Measurements from ENCODE around the gene PIGU. TPM values are rescaled to one million over a fixed set of nuclear protein-coding genes. Genes with fewer than 3 reads are reported as not detected.
"Not testable (repeated sequence)": the region's sequence is repeated elsewhere in the genome, so short reads cannot be mapped to it uniquely, and the experiment has no call there.

Gene PIGU
- total RNA-seq, 1 experiment from 2014 or later = 25.0 TPM

DNA sequence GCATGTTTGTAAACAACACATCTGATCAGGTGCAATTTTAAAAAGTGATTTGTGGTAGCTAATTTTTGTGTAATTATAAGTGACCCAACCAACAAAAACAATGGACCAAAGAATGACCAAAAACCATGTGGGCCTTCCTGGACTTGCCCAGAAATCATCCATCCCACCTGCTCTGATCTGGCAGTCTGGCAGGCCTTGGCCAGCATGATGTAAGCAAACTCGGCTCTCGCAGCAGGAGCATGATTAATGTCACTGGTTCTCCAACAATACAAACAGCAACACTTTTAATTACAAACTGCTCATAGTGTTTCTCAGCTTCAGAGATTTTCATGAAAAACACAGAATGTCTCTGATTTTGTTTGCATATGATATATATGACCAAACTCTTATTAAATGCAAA lies 43.4 kb upstream of the PIGU start:
- no peak overlapping the region for H3K4me2 ChIP-seq
- DNase-seq = no peak
- TF ChIP-seq, protein P1, sequence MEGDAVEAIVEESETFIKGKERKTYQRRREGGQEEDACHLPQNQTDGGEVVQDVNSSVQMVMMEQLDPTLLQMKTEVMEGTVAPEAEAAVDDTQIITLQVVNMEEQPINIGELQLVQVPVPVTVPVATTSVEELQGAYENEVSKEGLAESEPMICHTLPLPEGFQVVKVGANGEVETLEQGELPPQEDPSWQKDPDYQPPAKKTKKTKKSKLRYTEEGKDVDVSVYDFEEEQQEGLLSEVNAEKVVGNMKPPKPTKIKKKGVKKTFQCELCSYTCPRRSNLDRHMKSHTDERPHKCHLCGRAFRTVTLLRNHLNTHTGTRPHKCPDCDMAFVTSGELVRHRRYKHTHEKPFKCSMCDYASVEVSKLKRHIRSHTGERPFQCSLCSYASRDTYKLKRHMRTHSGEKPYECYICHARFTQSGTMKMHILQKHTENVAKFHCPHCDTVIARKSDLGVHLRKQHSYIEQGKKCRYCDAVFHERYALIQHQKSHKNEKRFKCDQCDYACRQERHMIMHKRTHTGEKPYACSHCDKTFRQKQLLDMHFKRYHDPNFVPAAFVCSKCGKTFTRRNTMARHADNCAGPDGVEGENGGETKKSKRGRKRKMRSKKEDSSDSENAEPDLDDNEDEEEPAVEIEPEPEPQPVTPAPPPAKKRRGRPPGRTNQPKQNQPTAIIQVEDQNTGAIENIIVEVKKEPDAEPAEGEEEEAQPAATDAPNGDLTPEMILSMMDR (conservative IDR thresholded peaks at IDR 0.05) = no peak
- TF ChIP-seq EZH2 (IDR thresholded peaks at IDR 0.05; ENCODE audit: low read depth) = no peak
- no peaks in the 10 kb centered on the region for H3K9me2 ChIP-seq (ENCODE audit: insufficient read depth)
- H3K4me1 ChIP-seq (replicated peaks; ENCODE audit: insufficient read depth) = no peaks in the 10 kb centered on the region
- no peak overlapping the region for H2AFZ ChIP-seq
- ChIA-PET POLR2A (ENCODE audit: unreplicated experiment) (no interaction called here), CTCF (interaction anchor here (0.5 kb wide), 1 partner anchor 75 kb away, joined by 5 read pairs; no protein-coding TSS in a partner anchor)
- no TSS peak for BruUV-seq (replicated peaks)
- H3K9me3 ChIP-seq (ENCODE audit: insufficient read depth, low read depth) = no peaks in the 10 kb centered on the region
- H3K4me3 ChIP-seq = no peak overlapping the region
- H4K20me1 ChIP-seq (ENCODE audit: insufficient read depth) = no peaks in the 10 kb centered on the region
- H3K27me3 ChIP-seq (ENCODE audit: insufficient read depth, low read depth) = no peaks in the 10 kb centered on the region
- no peak overlapping the region for H3K27ac ChIP-seq
- H3K36me3 ChIP-seq (ENCODE audit: low read depth) = peaks cover 7% of the 10 kb centered on the region; the same call in 1 of the 2 replicates
- H3F3A ChIP-seq (ENCODE audit: insufficient read depth, low read depth) = peaks cover 3% of the 10 kb centered on the region; the same call in 1 of the 2 replicates
- intact Hi-C loops (cut with micrococcal nuclease; ENCODE audit: unreplicated experiment) = no loop called here
- H3K79me2 ChIP-seq (ENCODE audit: low read depth) = no peaks in the 10 kb centered on the region

DNA sequence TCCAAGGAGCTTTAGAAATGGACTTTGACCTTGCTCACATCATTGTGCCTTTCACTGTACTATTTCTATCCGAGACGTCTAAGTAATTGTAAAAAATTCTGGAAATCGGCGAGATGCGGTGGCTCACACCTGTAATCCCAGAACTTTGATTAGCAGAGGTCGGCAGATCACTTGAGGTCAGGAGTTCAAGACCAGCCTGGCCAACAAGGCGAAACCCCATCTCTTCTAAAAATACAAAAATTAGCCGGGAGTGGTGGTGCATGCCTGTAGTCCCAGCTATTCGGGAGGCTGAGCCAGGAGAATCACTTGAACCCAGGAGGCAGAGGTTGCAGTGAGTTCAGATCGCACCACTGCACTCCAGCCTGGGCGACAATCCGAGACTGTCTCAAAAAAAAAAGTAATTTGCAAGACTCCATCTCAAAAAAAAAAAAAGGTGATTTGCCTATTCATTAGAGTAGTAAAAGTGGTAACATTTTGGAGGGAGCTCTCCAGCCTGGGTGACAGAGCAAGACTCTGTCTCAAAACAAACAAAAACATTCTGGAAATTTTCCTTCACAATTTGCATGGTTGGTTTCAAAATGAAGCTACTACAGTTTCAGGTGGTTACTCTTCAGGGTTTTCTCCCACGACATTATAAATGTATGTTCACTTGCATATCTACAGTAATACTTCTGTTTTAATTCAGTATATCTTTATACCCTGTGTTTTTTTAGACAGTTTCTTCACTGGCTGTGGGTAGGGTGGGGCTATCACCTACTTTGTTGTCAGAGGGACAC lies 42.5 kb upstream of the PIGU start:
- BruUV-seq (replicated peaks); H3F3A ChIP-seq (ENCODE audit: insufficient read depth, low read depth); H2AFZ ChIP-seq; H3K9me3 ChIP-seq (ENCODE audit: insufficient read depth, low read depth); H3K4me3 ChIP-seq; H4K20me1 ChIP-seq (ENCODE audit: insufficient read depth); H3K4me1 ChIP-seq (replicated peaks; ENCODE audit: insufficient read depth); intact Hi-C loops (cut with micrococcal nuclease; ENCODE audit: unreplicated experiment); H3K27ac ChIP-seq; H3K4me2 ChIP-seq; CTCF ChIA-PET; H3K27me3 ChIP-seq (ENCODE audit: insufficient read depth, low read depth); DNase-seq; H3K36me3 ChIP-seq (ENCODE audit: low read depth); H3K79me2 ChIP-seq (ENCODE audit: low read depth); H3K9me2 ChIP-seq (ENCODE audit: insufficient read depth): not testable (repeated sequence)
- POLR2A ChIA-PET (ENCODE audit: unreplicated experiment) = interaction anchor here (0.7 kb wide), 1 partner anchor 79 kb away, joined by 7 read pairs; no protein-coding TSS in a partner anchor

DNA sequence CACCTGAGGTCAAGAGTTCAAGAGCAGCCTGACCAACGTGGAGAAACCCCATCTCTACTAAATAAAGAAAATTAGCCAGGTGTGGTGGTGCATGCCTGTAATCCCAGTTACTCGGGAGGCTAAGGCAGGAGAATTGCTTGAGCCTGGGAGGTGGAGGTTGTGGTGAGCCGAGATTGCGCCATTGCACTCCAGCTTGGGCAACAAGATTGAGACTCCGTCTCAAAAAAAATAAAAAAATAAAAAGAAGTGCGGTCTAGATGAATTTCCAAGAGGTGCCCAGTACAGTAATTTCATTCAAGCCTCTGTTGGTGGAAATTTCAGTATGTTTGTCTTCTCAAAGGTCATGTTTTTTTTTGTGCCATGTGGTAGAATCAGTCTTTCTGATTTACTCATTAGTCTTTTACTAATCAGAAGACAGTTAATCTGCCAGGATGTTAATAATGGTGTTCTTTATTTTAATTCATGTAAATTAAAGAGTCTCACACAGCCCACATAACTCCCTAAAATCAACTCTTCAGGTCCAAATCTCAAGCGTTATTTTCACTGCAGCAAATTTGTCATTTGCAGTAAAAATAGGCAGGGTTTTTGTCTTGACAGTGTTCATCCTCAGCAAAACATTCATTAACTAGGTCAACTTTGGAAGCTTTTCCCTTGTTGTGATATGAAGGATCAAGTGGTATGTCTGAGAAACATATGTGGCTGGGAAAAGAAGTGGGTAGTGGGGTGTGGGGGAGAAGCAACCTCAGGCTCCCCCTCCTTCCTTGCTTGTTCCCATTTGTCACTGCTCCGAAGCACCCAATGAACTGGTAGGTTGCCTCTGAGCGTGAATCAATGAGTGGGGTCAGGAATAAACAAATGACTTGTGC lies 40.6 kb upstream of the PIGU start:
- intact Hi-C loops (cut with micrococcal nuclease; ENCODE audit: unreplicated experiment) = no loop called here
- Histone ChIP-seq H3K4me1 (replicated peaks; ENCODE audit: insufficient read depth) (peaks cover 22% of the 10 kb centered on the region), H3K4me3 (no peak overlapping the region), H3K9me3 (ENCODE audit: insufficient read depth, low read depth) (no peaks in the 10 kb centered on the region), H2AFZ (no peak overlapping the region), H3K4me2 (no peak overlapping the region), H3F3A (ENCODE audit: insufficient read depth, low read depth) (peaks cover 25% of the 10 kb centered on the region), H3K36me3 (ENCODE audit: low read depth) (peaks cover 13% of the 10 kb centered on the region), H3K27ac (no peak overlapping the region), H4K20me1 (ENCODE audit: insufficient read depth) (peaks cover 8% of the 10 kb centered on the region), H3K79me2 (ENCODE audit: low read depth) (no peaks in the 10 kb centered on the region), H3K27me3 (ENCODE audit: insufficient read depth, low read depth) (no peaks in the 10 kb centered on the region), H3K9me2 (ENCODE audit: insufficient read depth) (no peaks in the 10 kb centered on the region)
- ChIA-PET CTCF (no interaction called here), POLR2A (ENCODE audit: unreplicated experiment) (no interaction called here)
- DNase-seq = no peak
- no TSS peak for BruUV-seq (replicated peaks)
- no peak for TF ChIP-seq EZH2 (IDR thresholded peaks at IDR 0.05; ENCODE audit: low read depth)
- TF ChIP-seq, protein P1 (conservative IDR thresholded peaks at IDR 0.05) = no peak
